Peyer's patch (tissue), 4 donors: ENCODE results near the gene TSPAN9.

Source experiments
- POLR2A ChIP-seq, 2 donors: fragments of 450-650 bp; IDR thresholded peaks; one replicate each; pipeline ENCODE4 v1.5.1; 2017; ENCODE audit warnings: antibody characterized with exemption in 2 of 2, mild to moderate bottlenecking in 2 of 2, moderate library complexity in 2 of 2
- TF ChIP-seq, protein P1 (sequence below), 6 experiments: fragments of 450-650 bp in 4 of 6; fragments of 200-600 bp in 2 of 6; sonication (generic) in 1 of 6; IDR thresholded peaks; one replicate each; pipeline ENCODE4 v1.5.1; 2017 to 2019; ENCODE audit warnings: antibody characterized with exemption in 6 of 6, mild to moderate bottlenecking in 3 of 6, moderate library complexity in 1 of 6

DNA sequence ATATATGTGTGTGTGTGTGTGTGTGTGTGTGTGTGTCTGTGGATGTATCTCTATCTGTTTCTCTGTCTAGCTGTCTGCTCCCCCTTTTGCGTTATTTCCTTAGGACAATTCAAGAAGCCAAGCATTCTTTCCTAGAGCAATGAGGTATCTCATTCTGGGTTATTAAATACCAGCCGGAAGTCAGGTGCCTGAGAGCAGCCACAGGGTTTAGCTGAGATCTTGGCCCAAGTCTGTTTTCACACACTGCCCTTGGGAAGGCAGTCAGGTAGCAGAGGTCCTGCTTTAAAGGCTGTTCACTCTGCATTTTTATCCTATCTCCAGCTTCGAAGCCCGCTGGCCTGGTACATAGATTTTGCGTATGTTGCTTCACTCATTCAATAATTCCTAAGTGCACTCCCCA is 76.8 kb downstream of the TSPAN9 start:
- no peak for TF ChIP-seq POLR2A (IDR thresholded peaks at IDR 0.05)
- TF ChIP-seq, protein P1, sequence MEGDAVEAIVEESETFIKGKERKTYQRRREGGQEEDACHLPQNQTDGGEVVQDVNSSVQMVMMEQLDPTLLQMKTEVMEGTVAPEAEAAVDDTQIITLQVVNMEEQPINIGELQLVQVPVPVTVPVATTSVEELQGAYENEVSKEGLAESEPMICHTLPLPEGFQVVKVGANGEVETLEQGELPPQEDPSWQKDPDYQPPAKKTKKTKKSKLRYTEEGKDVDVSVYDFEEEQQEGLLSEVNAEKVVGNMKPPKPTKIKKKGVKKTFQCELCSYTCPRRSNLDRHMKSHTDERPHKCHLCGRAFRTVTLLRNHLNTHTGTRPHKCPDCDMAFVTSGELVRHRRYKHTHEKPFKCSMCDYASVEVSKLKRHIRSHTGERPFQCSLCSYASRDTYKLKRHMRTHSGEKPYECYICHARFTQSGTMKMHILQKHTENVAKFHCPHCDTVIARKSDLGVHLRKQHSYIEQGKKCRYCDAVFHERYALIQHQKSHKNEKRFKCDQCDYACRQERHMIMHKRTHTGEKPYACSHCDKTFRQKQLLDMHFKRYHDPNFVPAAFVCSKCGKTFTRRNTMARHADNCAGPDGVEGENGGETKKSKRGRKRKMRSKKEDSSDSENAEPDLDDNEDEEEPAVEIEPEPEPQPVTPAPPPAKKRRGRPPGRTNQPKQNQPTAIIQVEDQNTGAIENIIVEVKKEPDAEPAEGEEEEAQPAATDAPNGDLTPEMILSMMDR (IDR thresholded peaks at IDR 0.05), result no peak
